Renal pelvis (tissue), 4 donors: ENCODE data around the gene CHD1. TPM values are rescaled to one million over a fixed set of nuclear protein-coding genes. Genes with fewer than 3 reads are reported as not detected.

Experiments
- DNase-seq: peaks from one replicate; pipeline ENCODE4 v3.0.0-alpha.2; 2013
- polyA plus RNA-seq, 3 donors: library from polyadenylated mRNA; unstranded; fragments of 120-200 nt; gene quantifications; one replicate each; pipeline ENCODE4 v1.2.1, GENCODE V29; 2013; ENCODE audit not compliant: insufficient read length in 3 of 3

The CHD1 gene
- polyA plus RNA-seq, 3 donors = 62.8 to 77.0 (median 72.7) TPM

DNA sequence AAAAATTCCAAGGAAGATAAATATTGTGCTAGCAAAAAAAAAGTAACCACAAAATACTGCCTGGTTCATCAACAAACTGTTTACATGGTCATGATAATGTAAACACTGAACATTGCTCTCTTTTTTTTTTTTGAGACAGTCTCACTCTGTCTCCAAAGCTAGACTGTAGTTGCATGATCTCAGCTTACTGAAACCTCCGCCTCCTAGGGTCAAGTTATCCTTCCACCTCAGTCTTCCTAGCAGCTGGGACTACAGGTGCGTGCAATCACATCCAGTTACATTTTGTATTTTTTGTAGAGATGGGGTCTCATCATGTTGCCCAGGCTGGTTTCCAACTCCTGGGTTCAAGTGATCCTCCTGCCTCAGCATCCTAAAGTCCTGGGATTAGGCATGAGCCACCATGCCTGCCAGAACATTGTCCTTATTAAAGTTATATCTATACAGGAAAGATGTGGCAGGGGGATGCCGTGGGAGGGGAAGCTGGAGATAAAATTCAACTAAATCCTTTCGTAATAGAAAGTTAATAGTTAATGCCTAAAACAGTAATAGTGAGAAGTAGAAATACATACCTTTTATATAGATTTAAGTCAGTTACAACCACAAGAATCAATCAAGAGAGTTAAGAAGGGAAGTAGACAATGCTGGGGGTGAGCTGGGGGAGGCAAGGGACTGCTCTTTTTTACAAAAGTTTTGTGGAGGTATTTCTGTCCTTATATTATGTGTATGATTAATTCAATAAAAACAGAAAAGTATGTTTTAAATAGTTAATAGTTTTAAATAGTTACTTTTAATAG is 103.0 kb downstream of the CHD1 start:
- no peak for DNase-seq

- DNase-seq = no peak
These were observed 112.1 kb downstream of the CHD1 start for GRCh38 chr5:98816582-98817222.

GRCh38 chr5:98813755-98814154 is 115.1 kb downstream of the CHD1 start:
- DNase-seq = no peak

GRCh38 chr5:98810206-98810605 is 118.6 kb downstream of the CHD1 start:
- DNase-seq = no peak

DNA sequence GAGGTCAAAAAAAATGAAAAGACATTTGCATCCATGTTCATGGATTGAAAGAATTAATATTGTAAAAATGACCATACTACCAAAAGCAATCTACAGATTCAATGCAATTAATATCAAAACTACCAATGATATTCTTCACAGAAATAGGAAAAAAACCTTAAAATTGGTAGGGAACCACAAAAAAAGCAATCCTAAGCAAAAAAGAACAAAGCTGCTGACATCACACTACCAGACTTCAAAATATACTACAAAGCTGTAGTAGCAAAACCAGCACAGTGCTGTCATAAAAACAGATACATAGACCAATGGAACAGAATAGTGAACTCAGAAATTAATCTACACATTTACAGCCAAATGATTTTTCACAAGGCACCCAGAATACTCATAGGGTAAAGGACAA is 121.0 kb downstream of the CHD1 start:
- DNase-seq = no peak

GRCh38 chr5:98805070-98805469 is 123.7 kb downstream of the CHD1 start:
- no peak for DNase-seq

DNA sequence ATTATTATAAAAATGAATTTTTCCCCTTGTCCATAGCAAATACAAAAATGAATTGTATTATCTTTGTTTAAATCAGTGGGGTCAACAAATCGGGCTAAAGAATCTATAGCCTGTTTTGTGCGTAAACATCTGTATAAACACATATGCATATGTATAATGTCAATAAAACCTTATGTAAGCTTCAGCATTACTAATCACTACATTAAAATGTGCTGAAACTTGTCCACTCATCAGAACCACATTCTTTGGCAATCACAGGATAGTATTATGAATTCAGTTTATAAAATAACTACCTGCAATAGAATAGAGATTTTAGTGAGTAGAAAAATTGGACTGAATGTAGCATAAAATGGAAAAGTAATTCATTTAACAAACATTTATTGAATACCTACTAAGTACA is 124.7 kb downstream of the CHD1 start:
- DNase-seq = no peak

Other genes with a start within 250 kb of the CHD1 start
- 10 to 100 TPM; 10.9 to 14.5 (median 13.5) TPM for gene RGMB, start 155.3 kb downstream of the CHD1 start, polyA plus RNA-seq